Tibial nerve (tissue), 4 donors: Measurements from ENCODE around the gene PRR22. TPM values are rescaled to one million over a fixed set of nuclear protein-coding genes. Genes with fewer than 3 reads are reported as not detected.
"Not testable (repeated sequence)": the region's sequence is repeated elsewhere in the genome, so short reads cannot be mapped to it uniquely, and the experiment has no call there.

ENCODE experiments used
- DNase-seq, 2 donors: peaks; one replicate each; pipeline ENCODE4 v3.0.0-alpha.2; 2019; ENCODE audit warnings: low spot score in 2 of 2
- H3K27ac ChIP-seq, 4 donors: fragments of 200-600 bp; sonication (generic) in 3 of 4; one replicate each; pipeline ENCODE4 v1.5.1; 2017 to 2019; ENCODE audit warnings: mild to moderate bottlenecking in 1 of 4
- H3K27me3 ChIP-seq, 2 donors: fragments of 200-600 bp; sonication (generic) in 1 of 2; one replicate each; pipeline versions ENCODE4 v1.5.1 to v1.6.0; 2017 to 2019
- H3K36me3 ChIP-seq, 3 donors: fragments of 200-600 bp; sonication (generic); one replicate each; pipeline ENCODE4 v1.5.1; 2018 to 2019
- H3K4me1 ChIP-seq, 4 donors: fragments of 200-600 bp; sonication (generic) in 3 of 4; one replicate each; pipeline ENCODE4 v1.5.1; 2017 to 2019
- H3K4me3 ChIP-seq, 4 donors: fragments of 200-600 bp; sonication (generic) in 3 of 4; one replicate each; pipeline ENCODE4 v1.5.1; 2017 to 2019; ENCODE audit warnings: mild to moderate bottlenecking in 1 of 4, moderate library complexity in 1 of 4
- H3K9me3 ChIP-seq, 4 donors: fragments of 200-600 bp; sonication (generic) in 3 of 4; one replicate each; pipeline ENCODE4 v1.5.1; 2017 to 2019
- EP300 ChIP-seq, 2 donors: sonication (generic); formaldehyde crosslinking; IDR thresholded peaks; one replicate each; pipeline ENCODE4 v1.6.1; 2017; ENCODE audit warnings: antibody characterized with exemption in 2 of 2, mild to moderate bottlenecking in 1 of 2
- POLR2A ChIP-seq, 2 donors: fragments of 450-650 bp; IDR thresholded peaks; one replicate each; pipeline ENCODE4 v1.6.1; 2017; ENCODE audit warnings: antibody characterized with exemption in 2 of 2, mild to moderate bottlenecking in 2 of 2, moderate library complexity in 2 of 2
- WGBS, 2 donors: methylation state at CpG; one replicate each; pipeline ENCODE4 v1.1.5; 2018; 5-methylcytosine and 5-hydroxymethylcytosine counted together
- total RNA-seq, 4 donors: library from RNA; depleted of rRNA; stranded (reverse); fragments of >200 nt; gene quantifications; one replicate each; pipeline ENCODE4 v1.1.0, GENCODE V29; 2016
- TF ChIP-seq, protein P1 (sequence below), 5 experiments: fragments of 200-600 bp in 3 of 5; fragments of 450-650 bp in 2 of 5; sonication (generic) in 3 of 5; IDR thresholded peaks; one replicate each; pipeline ENCODE4 v1.5.1; 2016 to 2019; ENCODE audit warnings: antibody characterized with exemption in 5 of 5, mild to moderate bottlenecking in 3 of 5, moderate library complexity in 2 of 5

Gene PRR22
- total RNA-seq, 4 donors from 2014 or later: 0.66 to 6.3 (median 2.3) TPM

DNA sequence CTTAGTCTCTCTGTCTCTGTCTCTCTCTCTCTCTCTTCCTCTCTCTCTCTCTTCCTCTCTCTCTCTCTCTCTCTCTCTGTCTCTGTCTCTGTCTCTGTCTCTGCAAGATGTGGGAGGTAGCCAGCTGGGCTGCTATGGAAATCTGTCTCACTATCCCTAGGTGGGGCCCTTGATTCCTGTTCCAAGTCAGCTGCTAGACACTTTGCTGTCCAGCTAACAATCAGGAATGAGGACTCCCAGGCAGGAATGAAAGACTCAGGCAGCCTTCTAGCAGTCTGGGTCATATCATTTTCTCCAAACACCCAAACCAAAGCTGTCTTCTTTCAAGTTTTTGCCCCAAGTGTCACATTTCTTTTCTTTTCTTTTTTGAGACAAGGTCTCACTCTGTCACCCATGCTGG is 40.9 kb downstream of the PRR22 start:
- Histone ChIP-seq H3K27me3 (no peaks in the 10 kb centered on the region), H3K36me3 (no peaks in the 10 kb centered on the region), H3K4me3 (no peak overlapping the region), H3K9me3 (peaks cover 0 to 4% (median 0%) of the 10 kb centered on the region in 4 donors), H3K27ac (no peak overlapping the region), H3K4me1 (no peaks in the 10 kb centered on the region)
- no peak for DNase-seq
- TF ChIP-seq, protein P1, sequence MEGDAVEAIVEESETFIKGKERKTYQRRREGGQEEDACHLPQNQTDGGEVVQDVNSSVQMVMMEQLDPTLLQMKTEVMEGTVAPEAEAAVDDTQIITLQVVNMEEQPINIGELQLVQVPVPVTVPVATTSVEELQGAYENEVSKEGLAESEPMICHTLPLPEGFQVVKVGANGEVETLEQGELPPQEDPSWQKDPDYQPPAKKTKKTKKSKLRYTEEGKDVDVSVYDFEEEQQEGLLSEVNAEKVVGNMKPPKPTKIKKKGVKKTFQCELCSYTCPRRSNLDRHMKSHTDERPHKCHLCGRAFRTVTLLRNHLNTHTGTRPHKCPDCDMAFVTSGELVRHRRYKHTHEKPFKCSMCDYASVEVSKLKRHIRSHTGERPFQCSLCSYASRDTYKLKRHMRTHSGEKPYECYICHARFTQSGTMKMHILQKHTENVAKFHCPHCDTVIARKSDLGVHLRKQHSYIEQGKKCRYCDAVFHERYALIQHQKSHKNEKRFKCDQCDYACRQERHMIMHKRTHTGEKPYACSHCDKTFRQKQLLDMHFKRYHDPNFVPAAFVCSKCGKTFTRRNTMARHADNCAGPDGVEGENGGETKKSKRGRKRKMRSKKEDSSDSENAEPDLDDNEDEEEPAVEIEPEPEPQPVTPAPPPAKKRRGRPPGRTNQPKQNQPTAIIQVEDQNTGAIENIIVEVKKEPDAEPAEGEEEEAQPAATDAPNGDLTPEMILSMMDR (IDR thresholded peaks at IDR 0.05): no peak
- TF ChIP-seq POLR2A (IDR thresholded peaks at IDR 0.05) (no peak), EP300 (IDR thresholded peaks at IDR 0.05) (no peak)

DNA sequence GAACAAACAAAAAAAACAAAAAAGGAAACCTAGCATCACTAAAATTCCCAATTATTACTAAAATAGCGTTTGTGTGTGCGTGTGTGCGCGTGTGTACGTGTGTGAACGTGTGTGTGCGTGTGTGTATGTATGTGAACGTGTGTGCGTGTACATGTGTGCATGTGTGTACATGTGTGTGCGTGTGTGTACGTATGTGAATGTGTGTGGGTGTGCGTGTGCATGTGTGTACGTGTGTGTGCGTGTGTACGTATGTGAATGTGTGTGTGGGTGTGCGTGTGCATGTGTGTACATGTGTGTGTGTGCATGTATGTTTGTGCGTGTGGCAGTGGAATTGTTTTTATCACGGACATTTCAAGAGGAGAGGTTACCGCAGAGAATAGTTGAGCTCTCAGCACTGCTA is 42.5 kb downstream of the PRR22 start:
- Histone ChIP-seq H3K27ac (no peak overlapping the region), H3K4me1 (no peaks in the 10 kb centered on the region), H3K27me3 (no peaks in the 10 kb centered on the region), H3K4me3 (no peak overlapping the region), H3K36me3 (no peaks in the 10 kb centered on the region), H3K9me3 (peaks cover 0 to 4% (median 0%) of the 10 kb centered on the region in 4 donors)
- no peak for DNase-seq
- 86 to 88% methylated on average over 19 of the region's 19 CpGs for WGBS, 2 donors
- TF ChIP-seq, protein P1 (IDR thresholded peaks at IDR 0.05): no peak
- TF ChIP-seq POLR2A (IDR thresholded peaks at IDR 0.05) (no peak), EP300 (IDR thresholded peaks at IDR 0.05) (no peak)

DNA sequence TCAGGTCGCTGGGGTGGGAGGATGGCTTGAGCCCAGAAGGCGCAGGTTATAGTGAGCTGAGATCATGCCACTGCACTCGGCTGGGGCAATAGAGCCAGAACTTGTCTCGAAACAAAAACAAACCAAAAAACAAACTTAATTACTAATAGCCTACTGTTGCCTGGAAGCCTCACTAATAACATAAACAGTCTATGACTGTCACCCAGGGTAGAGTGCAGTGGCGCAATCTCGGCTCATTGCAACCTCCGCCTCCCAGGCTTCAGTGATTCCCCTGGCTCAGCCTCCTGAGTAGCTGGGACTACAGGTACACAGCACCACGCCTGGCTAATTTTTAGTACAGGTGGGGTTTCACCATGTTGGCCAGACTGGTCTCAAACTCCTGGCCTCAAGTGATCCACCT is 46.1 kb downstream of the PRR22 start:
- 71 to 82% methylated on average over 8 of the region's 8 CpGs for WGBS, 2 donors
- Histone ChIP-seq H3K27me3 (no peaks in the 10 kb centered on the region), H3K4me1 (no peaks in the 10 kb centered on the region), H3K4me3 (no peak overlapping the region), H3K36me3 (no peaks in the 10 kb centered on the region), H3K27ac (no peak overlapping the region), H3K9me3 (peaks cover 0 to 4% (median 0%) of the 10 kb centered on the region in 4 donors)
- TF ChIP-seq, protein P1 (IDR thresholded peaks at IDR 0.05): no peak
- no peak for TF ChIP-seq EP300 (IDR thresholded peaks at IDR 0.05)
- TF ChIP-seq POLR2A (IDR thresholded peaks at IDR 0.05): no peak
- no peak for DNase-seq

DNA sequence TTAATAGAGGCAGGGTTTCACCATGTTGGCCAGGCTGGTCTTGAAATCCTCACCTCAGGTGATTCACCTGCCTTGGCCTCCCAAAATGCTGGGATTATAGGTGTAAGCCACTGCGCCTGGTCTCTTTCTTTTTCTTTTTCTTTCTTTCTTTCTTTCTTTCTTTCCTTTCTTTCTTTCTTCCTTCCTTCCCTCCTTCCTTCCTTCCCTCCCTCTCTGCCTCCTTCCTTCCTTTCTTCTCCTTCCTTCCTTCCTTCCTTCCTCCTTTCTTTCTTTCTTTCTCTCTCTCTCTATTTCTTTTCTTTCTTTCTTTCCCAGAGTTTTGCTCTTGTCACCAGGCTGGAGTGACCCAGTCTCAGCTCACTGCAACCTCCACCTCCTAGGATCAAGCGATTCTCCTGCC is 51.4 kb downstream of the PRR22 start:
- 77 to 81% methylated on average over 2 of the region's 2 CpGs for WGBS, 2 donors
- H3K36me3 ChIP-seq, H3K27ac ChIP-seq, DNase-seq, H3K4me3 ChIP-seq, H3K4me1 ChIP-seq, H3K27me3 ChIP-seq: not testable (repeated sequence)
- peaks cover 0 to 26% (median 3%) of the 10 kb centered on the region in 4 donors for H3K9me3 ChIP-seq

Other genes starting within 250 kb of the PRR22 start
- gene TINCR, start 216.8 kb downstream of the PRR22 start, total RNA-seq: 10 to 100 TPM in 1 of 4 donors, 1 to 10 TPM in 2, under 1 TPM in 1; 0.30 to 13.9 (median 5.1) TPM
- 10 to 100 TPM; 58.1 to 99.8 (median 93.1) TPM for gene SAFB2, start 162.0 kb downstream of the PRR22 start, total RNA-seq
- gene SAFB, start 161.7 kb downstream of the PRR22 start, total RNA-seq: 100 to 1,000 TPM; 121 to 252 (median 129) TPM
- gene MICOS13, start 104.2 kb downstream of the PRR22 start, total RNA-seq: 10 to 100 TPM; 48.9 to 79.1 (median 65.9) TPM
- gene HSD11B1L, start 103.7 kb downstream of the PRR22 start, total RNA-seq: 10 to 100 TPM in 2 of 4 donors, 1 to 10 TPM in 2; 7.5 to 23.7 (median 11.6) TPM
- gene RPL36, start 94.5 kb downstream of the PRR22 start, total RNA-seq: 100 to 1,000 TPM; 552 to 780 (median 644) TPM
- 100 to 1,000 TPM; 107 to 116 (median 110) TPM for gene LONP1, start 64.6 kb downstream of the PRR22 start, total RNA-seq
- gene CATSPERD, start 64.1 kb downstream of the PRR22 start, total RNA-seq: not detected
- 10 to 100 TPM; 33.2 to 75.9 (median 54.2) TPM for gene DUS3L, start 6.4 kb upstream of the PRR22 start, total RNA-seq
- gene NRTN, start 20.3 kb upstream of the PRR22 start, total RNA-seq: not detected
- gene FUT6, start 55.0 kb upstream of the PRR22 start, total RNA-seq: not detected
- under 1 TPM in 1 of 4 donors, not detected in 3; 0.90 TPM for gene FUT3, start 66.7 kb upstream of the PRR22 start, total RNA-seq
- gene FUT5, start 85.8 kb upstream of the PRR22 start, total RNA-seq: not detected
- 100 to 1,000 TPM; 184 to 350 (median 216) TPM for gene NDUFA11, start 119.0 kb upstream of the PRR22 start, total RNA-seq
- gene VMAC, start 120.1 kb upstream of the PRR22 start, total RNA-seq: 10 to 100 TPM in 3 of 4 donors, 1 to 10 TPM in 1; 8.3 to 16.7 (median 13.9) TPM
- 10 to 100 TPM; 67.5 to 95.0 (median 77.4) TPM for gene CAPS, start 129.5 kb upstream of the PRR22 start, total RNA-seq
- gene RANBP3, start 193.4 kb upstream of the PRR22 start, total RNA-seq: 100 to 1,000 TPM in 2 of 4 donors, 10 to 100 TPM in 2; 75.4 to 129 (median 95.6) TPM